ENCODE results near the gene FIBP.

FIBP gene

GRCh38 chr11:65862941-65863888 is 25.1 kb downstream of the FIBP start:
- no peak for TF ChIP-seq CTCF (conservative IDR thresholded peaks at IDR 0.05; ENCODE audit: low read depth, low read length)
- H3K4me3 ChIP-seq (ENCODE audit: low read length): no peak overlapping the region
- DNase-seq (ENCODE audit: low read depth): no peak

GRCh38 chr11:65862191-65862735 is 26.0 kb downstream of the FIBP start:
- DNase-seq (ENCODE audit: low read depth): no peak
- H3K4me3 ChIP-seq (ENCODE audit: low read length): peak overlapping the region; percentile 90
- no peak for TF ChIP-seq CTCF (conservative IDR thresholded peaks at IDR 0.05; ENCODE audit: low read depth, low read length)

- no peak for DNase-seq (ENCODE audit: low read depth)
- no peak for TF ChIP-seq CTCF (conservative IDR thresholded peaks at IDR 0.05; ENCODE audit: low read depth, low read length)
- peak overlapping the region; percentile 90 for H3K4me3 ChIP-seq (ENCODE audit: low read length)
These were observed 26.6 kb downstream of the FIBP start for GRCh38 chr11:65861533-65862183.

GRCh38 chr11:65861165-65861505 is 27.1 kb downstream of the FIBP start:
- peak overlapping the region; percentile 90 for H3K4me3 ChIP-seq (ENCODE audit: low read length)
- no peak for TF ChIP-seq CTCF (conservative IDR thresholded peaks at IDR 0.05; ENCODE audit: low read depth, low read length)
- DNase-seq (ENCODE audit: low read depth): no peak

- DNase-seq (ENCODE audit: low read depth): peak; percentile 95
- H3K4me3 ChIP-seq (ENCODE audit: low read length): peak within 1 kb of the TSS; percentile 90
These were observed 27.8 kb downstream of the FIBP start, which contains the start of gene MUS81 for GRCh38 chr11:65860278-65861164. Gene MUS81 (plus strand): TSS chr11:65860433. CDS start chr11:65860754, 321 bp downstream.

More at GRCh38 chr11:65860278-65861164, 27.8 kb downstream of the FIBP start, which contains the start of gene MUS81:
- peak; percentile 84 for TF ChIP-seq CTCF (conservative IDR thresholded peaks at IDR 0.05; ENCODE audit: low read depth, low read length)
